ENCODE results near the gene MDP1. TPM values are rescaled to one million over a fixed set of nuclear protein-coding genes. Genes with fewer than 3 reads are reported as not detected.

Gene MDP1
- total RNA-seq, result 10 to 100 TPM; 13.1 to 20.8 (median 17.1) TPM

DNA sequence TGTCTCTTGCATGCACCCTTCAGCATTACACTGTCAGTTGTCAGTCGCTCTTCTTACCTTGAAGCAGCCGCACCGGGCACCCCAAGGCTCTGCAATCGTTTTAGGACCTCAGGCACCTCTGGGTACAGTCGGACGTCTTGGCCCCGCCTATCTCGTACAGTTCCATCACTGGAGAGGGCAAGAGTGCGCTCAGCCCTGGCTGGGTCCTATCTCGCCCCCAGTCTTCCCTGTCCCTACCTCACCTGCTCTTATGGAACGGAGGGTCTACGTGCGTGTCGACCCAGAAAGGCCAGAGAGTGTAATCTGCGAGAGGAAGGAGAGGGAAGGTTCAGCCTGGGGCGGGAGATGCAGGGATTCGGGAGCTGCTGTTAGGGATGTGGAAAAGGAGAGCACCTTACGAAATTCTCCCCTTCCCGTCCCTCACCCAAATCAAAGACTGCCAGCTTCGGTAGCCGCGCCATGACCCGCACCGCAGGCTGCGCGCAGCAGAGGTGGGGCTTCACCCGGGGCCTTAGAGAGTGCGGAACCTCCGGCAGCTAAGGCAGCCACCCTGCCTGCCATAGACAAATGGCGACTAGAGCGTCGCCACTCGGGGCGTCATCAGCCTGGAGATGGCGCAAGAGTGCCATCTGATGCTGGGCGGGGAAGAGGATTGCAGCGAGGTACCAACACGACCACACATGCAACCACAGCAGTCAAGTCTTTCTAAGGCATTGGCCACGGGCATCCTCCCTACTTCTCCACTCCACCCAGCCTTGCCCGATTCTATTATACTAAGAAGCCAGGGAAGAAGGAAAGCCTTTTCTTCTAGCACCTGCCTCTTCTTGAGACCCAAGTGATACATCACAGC, at the start of gene MDP1:
TSS of gene MDP1 (minus strand) at position 572 of the 850 bp plus-strand sequence. CDS start at position 461, 111 bp downstream.
- peak; percentile 79 to 80 for DNase-seq (ENCODE audit: low spot score in 2 of 2)
- TF ChIP-seq, protein P1, sequence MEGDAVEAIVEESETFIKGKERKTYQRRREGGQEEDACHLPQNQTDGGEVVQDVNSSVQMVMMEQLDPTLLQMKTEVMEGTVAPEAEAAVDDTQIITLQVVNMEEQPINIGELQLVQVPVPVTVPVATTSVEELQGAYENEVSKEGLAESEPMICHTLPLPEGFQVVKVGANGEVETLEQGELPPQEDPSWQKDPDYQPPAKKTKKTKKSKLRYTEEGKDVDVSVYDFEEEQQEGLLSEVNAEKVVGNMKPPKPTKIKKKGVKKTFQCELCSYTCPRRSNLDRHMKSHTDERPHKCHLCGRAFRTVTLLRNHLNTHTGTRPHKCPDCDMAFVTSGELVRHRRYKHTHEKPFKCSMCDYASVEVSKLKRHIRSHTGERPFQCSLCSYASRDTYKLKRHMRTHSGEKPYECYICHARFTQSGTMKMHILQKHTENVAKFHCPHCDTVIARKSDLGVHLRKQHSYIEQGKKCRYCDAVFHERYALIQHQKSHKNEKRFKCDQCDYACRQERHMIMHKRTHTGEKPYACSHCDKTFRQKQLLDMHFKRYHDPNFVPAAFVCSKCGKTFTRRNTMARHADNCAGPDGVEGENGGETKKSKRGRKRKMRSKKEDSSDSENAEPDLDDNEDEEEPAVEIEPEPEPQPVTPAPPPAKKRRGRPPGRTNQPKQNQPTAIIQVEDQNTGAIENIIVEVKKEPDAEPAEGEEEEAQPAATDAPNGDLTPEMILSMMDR (IDR thresholded peaks at IDR 0.05), result peak; percentile 28 to 54 (median 34)
- TF ChIP-seq POLR2A (IDR thresholded peaks at IDR 0.05) (peak; percentile 51), POLR2AphosphoS5 (IDR thresholded peaks at IDR 0.05) (peak; percentile 82 to 93 (median 85))

DNA sequence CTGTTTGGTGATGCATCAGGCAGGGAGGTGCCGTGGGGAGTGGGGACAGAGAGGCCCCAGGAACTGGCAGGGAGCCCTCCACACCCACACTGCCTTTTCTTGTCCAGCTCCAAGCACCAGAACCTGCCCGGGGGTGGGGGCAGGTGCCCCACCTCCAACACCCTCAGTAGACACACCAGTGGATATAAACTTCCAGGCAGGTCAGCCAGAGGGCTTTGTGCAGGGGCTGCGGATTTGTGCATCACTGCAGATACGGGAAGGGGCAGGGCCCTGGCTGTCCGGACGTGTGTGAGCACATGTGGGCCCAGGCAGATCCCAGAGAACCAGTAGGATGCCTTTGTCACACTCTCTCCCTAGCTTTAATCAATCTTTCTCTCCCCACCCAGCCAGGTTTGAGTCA, 48.4 kb upstream of the MDP1 start:
- TF ChIP-seq POLR2AphosphoS5 (IDR thresholded peaks at IDR 0.05), result no peak
- no peak for TF ChIP-seq POLR2A (IDR thresholded peaks at IDR 0.05)
- TF ChIP-seq, protein P1 (IDR thresholded peaks at IDR 0.05), result no peak
- Histone ChIP-seq H3K27me3 (no peaks in the 10 kb centered on the region), H3K9me3 (no peaks in the 10 kb centered on the region), H3K4me3 (no peak overlapping the region), H3K4me1 (no peaks in the 10 kb centered on the region), H3K36me3 (peaks cover 9% of the 10 kb centered on the region), H3K27ac (peak overlapping the region; percentile 45 to 55)
- DNase-seq (ENCODE audit: low spot score in 2 of 2), result no peak
- intact Hi-C loops (cut with DNase I; ENCODE audit: low total_unique reads), result no loop called here

More for the DNA sequence above, at the start of gene MDP1:
- Histone ChIP-seq H3K27me3 (no peaks in the 10 kb centered on the region), H3K9me3 (no peaks in the 10 kb centered on the region), H3K36me3 (no peaks in the 10 kb centered on the region), H3K4me1 (peaks cover 0 to 10% of the 10 kb centered on the region in 2 donors), H3K4me3 (peak within 1 kb of the TSS; percentile 76 to 87 (median 83)), H3K27ac (peak within 1 kb of the TSS; percentile 91 to 96)
- intact Hi-C loops (cut with DNase I; ENCODE audit: low total_unique reads), result no loop called here

DNA sequence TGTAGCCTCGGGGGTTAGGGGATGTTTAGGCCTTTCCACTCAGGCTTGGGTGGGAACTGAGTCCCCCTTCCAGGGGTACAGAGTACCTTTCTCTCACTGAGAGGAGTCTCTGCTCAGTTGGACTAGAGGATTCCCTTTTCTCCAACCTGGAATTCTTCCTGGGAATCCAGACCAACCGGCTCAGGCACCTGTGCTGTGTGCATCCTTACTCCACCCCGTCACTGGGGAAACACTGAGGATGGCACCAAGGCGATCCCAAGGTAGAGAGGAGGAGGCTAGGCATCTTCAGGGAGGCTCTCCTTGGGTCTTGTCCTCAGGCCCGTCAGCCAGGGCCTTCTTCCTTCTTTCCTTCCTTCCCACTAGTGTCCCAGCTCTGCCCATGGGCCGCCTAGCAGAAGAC, 48.0 kb upstream of the MDP1 start:
- H3K27ac ChIP-seq, result peak overlapping the region; percentile 45 to 55
- no peaks in the 10 kb centered on the region for H3K4me1 ChIP-seq
- H3K4me3 ChIP-seq, result no peak overlapping the region
- DNase-seq (ENCODE audit: low spot score in 2 of 2), result no peak
- intact Hi-C loops (cut with DNase I; ENCODE audit: low total_unique reads), result no loop called here
- TF ChIP-seq, protein P1 (IDR thresholded peaks at IDR 0.05), result no peak
- TF ChIP-seq POLR2A (IDR thresholded peaks at IDR 0.05) (no peak), POLR2AphosphoS5 (IDR thresholded peaks at IDR 0.05) (no peak)
- no peaks in the 10 kb centered on the region for H3K27me3 ChIP-seq
- H3K36me3 ChIP-seq, result peaks cover 9% of the 10 kb centered on the region
- no peaks in the 10 kb centered on the region for H3K9me3 ChIP-seq

DNA sequence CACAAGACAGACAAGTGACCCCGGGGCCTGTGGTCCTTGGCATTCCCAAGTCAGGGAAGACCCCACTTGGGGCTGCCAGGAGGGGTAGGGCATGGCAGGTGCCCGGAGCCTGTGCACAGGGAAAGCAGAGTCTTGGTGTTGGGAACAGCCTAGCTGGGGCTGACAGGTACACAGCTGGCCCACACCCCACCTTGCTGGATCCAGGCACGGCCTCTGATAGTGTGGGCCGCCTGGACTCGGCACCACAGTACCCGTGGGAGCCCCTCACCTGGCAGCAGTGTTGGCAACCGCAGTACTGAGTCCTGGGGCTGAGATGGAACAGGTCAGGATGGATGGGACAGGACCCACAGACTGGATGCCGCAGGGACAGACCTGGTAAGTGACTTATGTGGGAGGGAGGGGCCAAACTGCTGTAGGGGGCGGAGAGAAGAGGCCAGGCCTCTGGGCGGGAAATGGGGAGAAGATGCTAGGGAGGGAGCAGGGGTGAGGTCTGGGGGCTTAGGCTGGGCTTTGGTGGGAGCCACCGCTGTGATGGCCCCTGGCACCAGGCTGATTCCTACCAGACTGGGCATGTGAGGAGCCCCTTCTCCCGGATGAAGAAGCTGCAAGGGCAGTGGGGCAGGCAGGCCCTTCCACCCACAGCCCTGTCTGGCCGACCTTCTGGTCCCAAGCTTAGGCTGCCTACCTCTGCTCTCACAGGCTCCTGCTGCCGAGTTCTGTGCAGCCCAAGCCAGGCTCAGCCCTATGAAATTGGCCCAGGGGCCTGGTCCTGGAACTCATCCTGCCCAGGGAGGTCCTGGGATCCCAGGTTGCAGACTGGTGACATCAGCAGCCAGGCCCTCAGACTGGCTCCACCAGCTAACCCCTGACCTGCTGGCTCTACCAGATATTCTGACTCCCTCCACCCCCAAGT, 47.2 kb upstream of the MDP1 start, which contains the start of gene TGM1:
TSS of gene TGM1 (minus strand) at position 357 of the 913 bp plus-strand sequence. CDS start 825 bp downstream, outside the sequence.
- no peaks in the 10 kb centered on the region for H3K9me3 ChIP-seq
- no peaks in the 10 kb centered on the region for H3K4me1 ChIP-seq
- H3K27ac ChIP-seq, result peak within 1 kb of the TSS; percentile 45 to 55
- H3K36me3 ChIP-seq, result peaks cover 9% of the 10 kb centered on the region
- no peak for DNase-seq (ENCODE audit: low spot score in 2 of 2)
- no peaks in the 10 kb centered on the region for H3K27me3 ChIP-seq
- TF ChIP-seq POLR2AphosphoS5 (IDR thresholded peaks at IDR 0.05) (no peak), POLR2A (IDR thresholded peaks at IDR 0.05) (no peak)
- TF ChIP-seq, protein P1 (IDR thresholded peaks at IDR 0.05), result no peak
- no peak within 1 kb of the TSS for H3K4me3 ChIP-seq
- intact Hi-C loops (cut with DNase I; ENCODE audit: low total_unique reads), result no loop called here
